Esophagus muscularis mucosa (tissue), 3 donors: ENCODE data around the gene PYHIN1.

Source experiments
- POLR2A ChIP-seq: fragments of 450-650 bp; IDR thresholded peaks from one replicate; pipeline ENCODE4 v1.6.1; 2017; ENCODE audit warnings: antibody characterized with exemption, moderate library complexity, mild to moderate bottlenecking, low read depth
- POLR2AphosphoS5 ChIP-seq, 2 donors: sonication (generic); formaldehyde crosslinking; IDR thresholded peaks; one replicate each; pipeline ENCODE4 v1.6.1; 2017; ENCODE audit warnings: antibody characterized with exemption in 2 of 2
- TF ChIP-seq, protein P1 (sequence below), 3 experiments: fragments of 200-600 bp in 2 of 3; fragments of 450-650 bp in 1 of 3; sonication (generic) in 2 of 3; IDR thresholded peaks; one replicate each; pipeline ENCODE4 v1.5.1; 2017 to 2019; ENCODE audit warnings: antibody characterized with exemption in 3 of 3, mild to moderate bottlenecking in 2 of 3, moderate library complexity in 1 of 3

GRCh38 chr1:159009704-159010361, 78.5 kb downstream of the PYHIN1 start, which contains the start of gene IFI16:
- peak; percentile 70 to 88 for TF ChIP-seq POLR2AphosphoS5 (IDR thresholded peaks at IDR 0.05)
- TF ChIP-seq, protein P1, sequence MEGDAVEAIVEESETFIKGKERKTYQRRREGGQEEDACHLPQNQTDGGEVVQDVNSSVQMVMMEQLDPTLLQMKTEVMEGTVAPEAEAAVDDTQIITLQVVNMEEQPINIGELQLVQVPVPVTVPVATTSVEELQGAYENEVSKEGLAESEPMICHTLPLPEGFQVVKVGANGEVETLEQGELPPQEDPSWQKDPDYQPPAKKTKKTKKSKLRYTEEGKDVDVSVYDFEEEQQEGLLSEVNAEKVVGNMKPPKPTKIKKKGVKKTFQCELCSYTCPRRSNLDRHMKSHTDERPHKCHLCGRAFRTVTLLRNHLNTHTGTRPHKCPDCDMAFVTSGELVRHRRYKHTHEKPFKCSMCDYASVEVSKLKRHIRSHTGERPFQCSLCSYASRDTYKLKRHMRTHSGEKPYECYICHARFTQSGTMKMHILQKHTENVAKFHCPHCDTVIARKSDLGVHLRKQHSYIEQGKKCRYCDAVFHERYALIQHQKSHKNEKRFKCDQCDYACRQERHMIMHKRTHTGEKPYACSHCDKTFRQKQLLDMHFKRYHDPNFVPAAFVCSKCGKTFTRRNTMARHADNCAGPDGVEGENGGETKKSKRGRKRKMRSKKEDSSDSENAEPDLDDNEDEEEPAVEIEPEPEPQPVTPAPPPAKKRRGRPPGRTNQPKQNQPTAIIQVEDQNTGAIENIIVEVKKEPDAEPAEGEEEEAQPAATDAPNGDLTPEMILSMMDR (IDR thresholded peaks at IDR 0.05) = no peak
- TF ChIP-seq POLR2A = no peak
